Chondrocyte (in vitro differentiated cells): ENCODE data around the gene SPR. TPM values are rescaled to one million over a fixed set of nuclear protein-coding genes. Genes with fewer than 3 reads are reported as not detected.

Experiments used
- DNase-seq: peaks from one replicate; pipeline ENCODE4 v3.0.0; 2021; ENCODE audit warnings: mixed read lengths, low spot score
- H3K27ac Mint-ChIP-seq: one replicate; pipeline ENCODE4 v1.8.0; 2021; ENCODE audit warnings: mild to moderate bottlenecking, moderate library complexity, mixed read lengths; ENCODE audit not compliant: unreplicated experiment
- H3K27me3 Mint-ChIP-seq: 2 replicates; pipeline ENCODE4 v1.8.0; 2021; ENCODE audit warnings: low read depth, mixed read lengths
- H3K36me3 Mint-ChIP-seq: 2 replicates; pipeline ENCODE4 v1.8.0; 2021; ENCODE audit warnings: low read depth, mixed read lengths
- H3K4me1 Mint-ChIP-seq: 2 replicates; pipeline ENCODE4 v1.8.0; 2021; ENCODE audit warnings: low read depth, mild to moderate bottlenecking, mixed read lengths
- H3K4me3 Mint-ChIP-seq: one replicate; pipeline ENCODE4 v1.8.0; 2021; ENCODE audit warnings: mild to moderate bottlenecking, moderate library complexity, mixed read lengths; ENCODE audit not compliant: unreplicated experiment
- H3K9me3 Mint-ChIP-seq: 2 replicates; pipeline ENCODE4 v1.8.0; 2021; ENCODE audit warnings: low read depth, mixed read lengths
- CTCF ChIP-seq: fragments of 200-600 bp; sonication (generic); IDR thresholded peaks from 2 replicates; pipeline ENCODE4 v1.5.0; 2021; ENCODE audit warnings: antibody characterized with exemption, mild to moderate bottlenecking, moderate library complexity
- total RNA-seq: library from RNA; stranded (reverse); gene quantifications from 3 replicates; pipeline ENCODE4 v1.2.1, GENCODE V29; 2021

Gene SPR
- total RNA-seq, 1 donor from 2014 or later: 13.5 TPM

DNA sequence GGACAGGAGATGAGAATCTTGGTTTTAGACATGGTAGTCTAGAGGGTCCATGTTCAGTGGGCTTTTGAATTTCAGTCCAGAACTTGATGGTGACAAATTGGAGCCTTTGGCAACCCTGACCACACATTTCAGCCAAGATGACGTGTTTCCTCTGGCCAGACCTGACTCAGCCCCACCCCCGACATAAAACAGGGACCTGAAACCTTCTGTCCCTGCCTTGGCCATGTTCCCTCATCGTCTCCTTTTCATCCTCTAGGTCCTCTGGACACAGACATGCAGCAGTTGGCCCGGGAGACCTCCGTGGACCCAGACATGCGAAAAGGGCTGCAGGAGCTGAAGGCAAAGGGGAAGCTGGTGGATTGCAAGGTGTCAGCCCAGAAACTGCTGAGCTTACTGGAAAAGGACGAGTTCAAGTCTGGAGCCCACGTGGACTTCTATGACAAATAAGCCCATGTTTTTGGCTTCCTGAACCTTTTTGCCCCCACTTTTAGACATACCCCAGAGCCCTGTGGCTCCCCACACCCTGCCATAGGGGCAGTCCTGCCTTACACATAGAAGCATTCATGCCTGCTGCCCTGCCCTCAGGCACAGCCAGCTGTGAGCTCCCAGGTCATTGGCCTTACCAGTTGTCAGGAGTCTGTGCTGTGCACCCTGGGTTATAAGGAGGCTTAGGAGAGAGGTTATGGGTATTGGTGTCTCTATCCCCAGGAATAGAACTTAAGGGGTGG is 4.0 kb downstream of the SPR start:
- peaks cover 5% of the 10 kb centered on the region for H3K36me3 Mint-ChIP-seq
- no peak for TF ChIP-seq CTCF
- peaks cover 17% of the 10 kb centered on the region for H3K27me3 Mint-ChIP-seq
- no peak for DNase-seq
- no peaks in the 10 kb centered on the region for H3K9me3 Mint-ChIP-seq
- H3K4me3 Mint-ChIP-seq: no peak overlapping the region
- H3K4me1 Mint-ChIP-seq: peaks cover 8% of the 10 kb centered on the region
- H3K27ac Mint-ChIP-seq: no peak overlapping the region

- peak; percentile 85 for TF ChIP-seq CTCF
- no peak overlapping the region for H3K4me3 Mint-ChIP-seq
- H3K36me3 Mint-ChIP-seq: peaks cover 5% of the 10 kb centered on the region
- H3K27me3 Mint-ChIP-seq: peaks cover 28% of the 10 kb centered on the region
- H3K4me1 Mint-ChIP-seq: peaks cover 3% of the 10 kb centered on the region
- no peaks in the 10 kb centered on the region for H3K9me3 Mint-ChIP-seq
- no peak for DNase-seq
- no peak overlapping the region for H3K27ac Mint-ChIP-seq
Observed at GRCh38 chr2:72892506-72893173, 5.4 kb downstream of the SPR start.

DNA sequence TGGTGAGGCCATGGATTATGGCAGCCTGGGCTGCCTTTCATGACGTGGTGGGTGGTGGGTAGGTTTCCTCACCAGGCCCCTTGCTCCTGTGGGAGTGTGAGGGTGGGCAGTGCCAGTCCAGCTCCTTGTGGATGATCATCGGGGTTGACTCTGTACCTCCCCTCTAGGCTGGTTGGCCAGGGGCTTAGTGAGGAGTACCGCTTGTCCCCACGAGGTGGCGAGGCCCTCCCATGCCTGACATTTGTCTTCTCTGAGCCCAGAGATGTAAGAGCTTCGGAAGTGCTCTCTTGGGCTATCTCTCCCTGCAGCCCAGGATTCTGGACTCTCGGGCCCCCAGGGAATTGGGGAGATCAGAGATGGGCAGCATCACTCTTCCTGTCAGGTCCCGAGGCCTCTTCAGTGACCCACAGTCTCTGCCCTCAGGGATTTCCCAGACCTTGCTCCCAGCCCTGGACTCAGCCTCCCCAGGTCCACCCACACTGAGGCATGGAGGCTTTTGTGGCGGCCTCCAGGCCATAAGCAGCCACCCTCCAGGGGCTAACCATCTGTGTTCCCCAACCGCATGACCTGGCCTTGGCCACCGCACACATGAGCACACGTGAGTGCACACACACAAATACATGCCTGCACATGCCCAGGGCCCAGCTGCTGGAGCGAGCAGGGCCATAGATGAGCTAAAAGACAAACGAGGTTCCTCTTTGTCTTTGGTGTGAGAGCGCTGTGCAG is 6.5 kb downstream of the SPR start:
- no peak for DNase-seq
- no peaks in the 10 kb centered on the region for H3K9me3 Mint-ChIP-seq
- no peak overlapping the region for H3K27ac Mint-ChIP-seq
- peaks cover 34% of the 10 kb centered on the region for H3K27me3 Mint-ChIP-seq
- H3K4me3 Mint-ChIP-seq: no peak overlapping the region
- peak; percentile 81 for TF ChIP-seq CTCF
- peaks cover 5% of the 10 kb centered on the region for H3K36me3 Mint-ChIP-seq
- no peaks in the 10 kb centered on the region for H3K4me1 Mint-ChIP-seq

GRCh38 chr2:72894514-72894913 is 7.3 kb downstream of the SPR start:
- Mint-ChIP-seq H3K4me1 (no peaks in the 10 kb centered on the region), H3K9me3 (no peaks in the 10 kb centered on the region), H3K27me3 (peaks cover 41% of the 10 kb centered on the region), H3K27ac (no peak overlapping the region), H3K36me3 (peaks cover 5% of the 10 kb centered on the region), H3K4me3 (no peak overlapping the region)
- no peak for DNase-seq
- no peak for TF ChIP-seq CTCF

GRCh38 chr2:72895154-72895553 is 7.9 kb downstream of the SPR start:
- no peak for DNase-seq
- TF ChIP-seq CTCF: no peak
- Mint-ChIP-seq H3K4me3 (no peak overlapping the region), H3K9me3 (no peaks in the 10 kb centered on the region), H3K36me3 (peaks cover 3% of the 10 kb centered on the region), H3K4me1 (no peaks in the 10 kb centered on the region), H3K27ac (no peak overlapping the region), H3K27me3 (peaks cover 47% of the 10 kb centered on the region)
